Adrenal gland (tissue), 5 donors: ENCODE data around the gene ARL4D.

Source experiments
- CTCF ChIP-seq, 6 experiments: fragments of 450-650 bp in 4 of 6; fragments of 200-600 bp in 2 of 6; sonication (generic) in 1 of 6; IDR thresholded peaks; 1 replicate in 5 of 6; 2 replicates in 1 of 6; pipeline versions ENCODE4 v1.5.1 to v1.8.0; 2016 to 2021; ENCODE audit warnings: antibody characterized with exemption in 6 of 6, mild to moderate bottlenecking in 2 of 6, moderate library complexity in 1 of 6
- POLR2A ChIP-seq, 2 donors: fragments of 450-650 bp; IDR thresholded peaks; one replicate each; pipeline ENCODE4 v1.6.1; 2017; ENCODE audit warnings: antibody characterized with exemption in 2 of 2, mild to moderate bottlenecking in 2 of 2, moderate library complexity in 1 of 2
- donor health status: DM: no; HTN: no; CAD: no.

GRCh38 chr17:43396491-43397060, 2.2 kb upstream of the ARL4D start:
- TF ChIP-seq CTCF (IDR thresholded peaks at IDR 0.05) (no peak), POLR2A (IDR thresholded peaks at IDR 0.05) (no peak)
